IMR-90 (cell line): Measurements from ENCODE around the gene HCK. TPM values are rescaled to one million over a fixed set of nuclear protein-coding genes. Genes with fewer than 3 reads are reported as not detected.

ENCODE experiments used
- ATAC-seq: fragments of 200-7000 bp; cut with Tn5 transposase; 2 replicates; pipeline ENCODE4 v1.9.1; 2020; ENCODE audit warnings: low read depth, mild to moderate bottlenecking, moderate library complexity
- BruUV-seq: library from RNA; stranded (reverse); fragments of 400-500 nt; replicated peaks from 2 replicates; lab custom pipeline; 2021; lab: Mats Ljungman, UMichigan
- CTCF ChIA-PET: fragments of 300-600 bp; formaldehyde crosslinking; extraction: SDS; loops from one replicate; lab custom pipeline; 2021; ENCODE audit warnings: antibody characterized with exemption; lab: Yijun Ruan, JAX
- POLR2A ChIA-PET: fragments of 300-600 bp; sonication (Branson Sonifier 250); formaldehyde crosslinking; loops from one replicate; lab custom pipeline; 2022; ENCODE audit warnings: antibody characterized with exemption; ENCODE audit not compliant: unreplicated experiment; lab: Charles Lee
- DNase-seq: peaks from one replicate; pipeline ENCODE4 v3.0.0; 2013
- H2AFZ ChIP-seq: replicated peaks from 2 replicates; pipeline ENCODE3; 2013; ENCODE audit warnings: low read length, mild to moderate bottlenecking; ENCODE audit not compliant: poor library complexity
- H2AK5ac ChIP-seq: 2 replicates; pipeline ENCODE4 v1.6.1; 2013; ENCODE audit warnings: low read depth, low read length, inconsistent platforms
- H2AK9ac ChIP-seq: replicated peaks from 2 replicates; pipeline ENCODE3; 2013; ENCODE audit warnings: mild to moderate bottlenecking, low read depth, low read length, moderate library complexity; ENCODE audit not compliant: poor library complexity
- H2BK120ac ChIP-seq: 2 replicates; pipeline ENCODE4 v1.6.1; 2013; ENCODE audit warnings: low read depth, low read length, inconsistent platforms
- H2BK15ac ChIP-seq: 3 replicates; pipeline ENCODE4 v1.6.1; 2013; ENCODE audit warnings: low read depth, low read length, inconsistent platforms
- H2BK20ac ChIP-seq: 2 replicates; pipeline ENCODE4 v1.6.1; 2013; ENCODE audit warnings: low read depth, mild to moderate bottlenecking, inconsistent platforms, low read length, moderate library complexity
- H2BK5ac ChIP-seq: 2 replicates; pipeline ENCODE4 v1.6.1; 2013; ENCODE audit warnings: mild to moderate bottlenecking, low read depth, low read length, inconsistent platforms; ENCODE audit not compliant: poor library complexity, severe bottlenecking
- H3K14ac ChIP-seq: replicated peaks from 2 replicates; pipeline ENCODE4 v1.6.1; 2013; ENCODE audit warnings: low read depth, low read length, inconsistent platforms
- H3K18ac ChIP-seq: 2 replicates; pipeline ENCODE4 v1.6.1; 2013; ENCODE audit warnings: low read depth, low read length, control low read depth
- H3K23ac ChIP-seq: 2 replicates; pipeline ENCODE4 v1.6.1; 2013; ENCODE audit warnings: low read depth, low read length, inconsistent platforms
- H3K27ac ChIP-seq: 2 replicates; pipeline ENCODE4 v1.5.1; 2013; ENCODE audit warnings: mild to moderate bottlenecking, control low read depth, low read length; ENCODE audit not compliant: insufficient read depth
- H3K27me3 ChIP-seq: 2 replicates; pipeline ENCODE4 v1.6.1; 2013; ENCODE audit warnings: low read length; ENCODE audit not compliant: control insufficient read depth, insufficient read depth
- H3K36me3 ChIP-seq: 2 replicates; pipeline ENCODE4 v1.6.1; 2013; ENCODE audit warnings: low read length, mixed read lengths; ENCODE audit not compliant: control insufficient read depth, insufficient read depth
- H3K4ac ChIP-seq: 2 replicates; pipeline ENCODE4 v1.6.1; 2013; ENCODE audit warnings: low read depth, low read length, inconsistent platforms
- H3K4me1 ChIP-seq: 2 replicates; pipeline ENCODE4 v1.6.1; 2013; ENCODE audit warnings: low read length, mixed read lengths; ENCODE audit not compliant: control insufficient read depth, insufficient read depth
- H3K4me2 ChIP-seq: 2 replicates; pipeline ENCODE4 v1.6.1; 2013; ENCODE audit warnings: low read depth, mild to moderate bottlenecking, control low read depth, low read length, moderate library complexity
- H3K4me3 ChIP-seq: 2 replicates; pipeline ENCODE4 v1.5.1; 2013; ENCODE audit warnings: low read depth, mild to moderate bottlenecking, control low read depth, low read length, moderate library complexity; ENCODE audit not compliant: insufficient read depth
- H3K56ac ChIP-seq: 2 replicates; pipeline ENCODE4 v1.6.1; 2013; ENCODE audit warnings: low read length, inconsistent platforms; ENCODE audit not compliant: insufficient read depth; ENCODE audit errors: extremely low read depth
- H3K79me1 ChIP-seq, 2 experiments: 2 replicates each; pipeline ENCODE4 v1.6.1; 2013; ENCODE audit warnings: low read length in 2 of 2, inconsistent platforms in 1 of 2, low read depth in 1 of 2
- H3K9ac ChIP-seq: 2 replicates; pipeline ENCODE4 v1.6.1; 2013; ENCODE audit warnings: low read depth, low read length, control low read depth
- H3K9me1 ChIP-seq: 2 replicates; pipeline ENCODE4 v1.6.1; 2013; ENCODE audit warnings: low read length, inconsistent platforms; ENCODE audit not compliant: insufficient read depth
- H3K9me3 ChIP-seq: 2 replicates; pipeline ENCODE4 v1.6.1; 2013; ENCODE audit warnings: low read length; ENCODE audit not compliant: control insufficient read depth, insufficient read depth
- H4K20me1 ChIP-seq: 2 replicates; pipeline ENCODE4 v1.6.1; 2013; ENCODE audit warnings: low read length, inconsistent platforms; ENCODE audit not compliant: insufficient read depth
- H4K5ac ChIP-seq: 2 replicates; pipeline ENCODE4 v1.6.1; 2013; ENCODE audit warnings: mild to moderate bottlenecking, low read depth, low read length, control low read depth
- H4K8ac ChIP-seq, 2 experiments: 2 replicates each; pipeline ENCODE4 v1.6.1; 2013; ENCODE audit warnings: low read depth in 2 of 2, low read length in 2 of 2, control low read depth in 1 of 2, inconsistent platforms in 1 of 2
- H4K91ac ChIP-seq: 2 replicates; pipeline ENCODE4 v1.6.1; 2013; ENCODE audit warnings: low read depth, low read length, inconsistent platforms; ENCODE audit not compliant: insufficient read depth
- BHLHE40 ChIP-seq: fragments of 150-350 bp; IDR thresholded peaks from 2 replicates; pipeline ENCODE4 v1.6.1; 2016; ENCODE audit warnings: mild to moderate bottlenecking, low read depth, low read length
- CEBPB ChIP-seq: IDR thresholded peaks from 2 replicates; pipeline ENCODE4 v1.6.1; 2012; ENCODE audit warnings: low read depth, low read length, improper control_type of control experiment
- CHD1 ChIP-seq: IDR thresholded peaks from 2 replicates; pipeline ENCODE4 v1.6.1; 2012; ENCODE audit warnings: low read depth, low read length, improper control_type of control experiment
- CTCF ChIP-seq: conservative IDR thresholded peaks from 2 replicates; pipeline ENCODE4 v1.5.1; 2012; ENCODE audit warnings: mild to moderate bottlenecking, low read depth, low read length, improper control_type of control experiment
- MAFK ChIP-seq: IDR thresholded peaks from 2 replicates; pipeline ENCODE4 v1.6.1; 2012; ENCODE audit warnings: low read depth, low read length, improper control_type of control experiment
- MAZ ChIP-seq: IDR thresholded peaks from 2 replicates; pipeline ENCODE4 v1.6.1; 2012; ENCODE audit warnings: low read depth, mild to moderate bottlenecking, low read length, improper control_type of control experiment, moderate library complexity, borderline replicate concordance
- MXI1 ChIP-seq: IDR thresholded peaks from 2 replicates; pipeline ENCODE4 v1.6.1; 2012; ENCODE audit warnings: low read depth, mild to moderate bottlenecking, low read length, moderate library complexity, borderline replicate concordance
- NFE2L2 ChIP-seq: fragments of 150-350 bp; IDR thresholded peaks from 2 replicates; pipeline ENCODE4 v1.6.1; 2016; ENCODE audit warnings: low read depth, mild to moderate bottlenecking, low read length
- RAD21 ChIP-seq: IDR thresholded peaks from 2 replicates; pipeline ENCODE4 v1.6.1; 2012; ENCODE audit warnings: low read length, improper control_type of control experiment
- RCOR1 ChIP-seq: IDR thresholded peaks from 2 replicates; pipeline ENCODE4 v1.6.1; 2012; ENCODE audit warnings: mild to moderate bottlenecking, low read length, improper control_type of control experiment; ENCODE audit not compliant: insufficient replicate concordance
- SMC3 ChIP-seq: fragments of 150-350 bp; IDR thresholded peaks from 2 replicates; pipeline ENCODE4 v1.6.1; 2016; ENCODE audit warnings: low read depth, mild to moderate bottlenecking, antibody characterized with exemption, low read length, moderate library complexity
- WGBS, 2 experiments: methylation state at CpG; one replicate each; pipeline versions ENCODE4 v1.1.5 to v1.1.7; 2013; ENCODE audit warnings: missing lambda C conversion rate in 2 of 2; ENCODE audit not compliant: insufficient read length in 1 of 2; ENCODE audit errors: extremely low coverage in 2 of 2; 5-methylcytosine and 5-hydroxymethylcytosine counted together
- dilution Hi-C: fragments of 300-500 bp; cut with HindIII; formaldehyde crosslinking; loops from one replicate; pipeline ENCODE4 v1.14.3; 2018; ENCODE audit warnings: low sequenced_read_pairs; ENCODE audit not compliant: unreplicated experiment
- in situ Hi-C: fragments of 300-500 bp; cut with MboI; formaldehyde crosslinking; loops from 3 replicates; pipeline ENCODE4 v1.14.3; 2019; ENCODE audit warnings: low sequenced_read_pairs, inconsistent platforms, mixed read lengths
- intact Hi-C: fragments of 100-400 bp; cut with micrococcal nuclease; formaldehyde crosslinking; loops from 2 replicates; pipeline ENCODE4 v1.10.0; 2022
- polyA plus RNA-seq, 3 experiments: library from polyadenylated mRNA; depleted of rRNA; stranded (reverse); fragments of >200 nt; gene quantifications; 2 replicates each; pipeline ENCODE4 v1.2.3, GENCODE V29; 2012; ENCODE audit warnings: low replicate concordance in 1 of 3
- total RNA-seq: library from RNA; depleted of rRNA; stranded (reverse); fragments of >200 nt; gene quantifications from 2 replicates; pipeline ENCODE4 v1.2.3, GENCODE V29; 2012

HCK gene
- total and polyA plus RNA-seq, 2 of the 4 experiments (the other 2 are of a cell fraction) = not detected

DNA sequence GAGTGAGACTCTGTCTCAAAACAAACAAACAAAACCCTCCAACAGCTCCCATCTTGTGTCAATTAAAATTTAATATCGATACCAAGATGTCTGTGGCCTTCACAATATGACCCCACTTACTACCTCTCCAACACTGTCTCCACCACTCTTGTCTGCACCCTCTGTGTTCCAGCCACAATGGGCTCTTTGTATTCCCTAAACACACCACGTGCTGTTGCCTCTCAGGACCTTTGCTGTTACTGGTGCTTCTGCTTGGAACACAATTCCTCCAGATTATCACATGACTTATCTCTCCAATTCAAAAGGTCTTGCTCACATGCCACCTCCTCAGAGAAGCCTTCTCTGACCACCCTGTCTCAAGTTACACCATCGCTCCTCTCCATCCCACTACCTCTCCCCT lies 6.0 kb upstream of the HCK start:
- no peaks in the 10 kb centered on the region for H3K36me3 ChIP-seq
- H3K4me1 ChIP-seq = no peaks in the 10 kb centered on the region
- no peak overlapping the region for H2BK15ac ChIP-seq
- H2BK5ac ChIP-seq = no peak overlapping the region
- in situ Hi-C loops = no loop called here
- DNase-seq (no peak), ATAC-seq (no peak)
- no peak overlapping the region for H3K18ac ChIP-seq
- H3K27me3 ChIP-seq = peaks cover 46% of the 10 kb centered on the region
- 50% methylated on average over 2 of the region's 3 CpGs; no CpG with 5 or more reads in 1 of the 2 experiments for WGBS, 2 experiments
- H3K4me2 ChIP-seq = no peak overlapping the region
- H4K8ac ChIP-seq = no peak overlapping the region
- ChIA-PET CTCF (no interaction called here), POLR2A (no interaction called here)
- H2BK120ac ChIP-seq = no peak overlapping the region
- H3K9ac ChIP-seq = no peak overlapping the region
- H3K4ac ChIP-seq = no peak overlapping the region
- H4K20me1 ChIP-seq = no peaks in the 10 kb centered on the region
- no peak overlapping the region for H3K56ac ChIP-seq
- H3K79me1 ChIP-seq = no peaks in the 10 kb centered on the region
- H2BK20ac ChIP-seq = no peak overlapping the region
- intact Hi-C loops = no loop called here
- peaks cover 4% of the 10 kb centered on the region for H3K9me3 ChIP-seq
- no peak for TF ChIP-seq CHD1
- no peak for TF ChIP-seq BHLHE40
- TF ChIP-seq SMC3 = no peak
- no peak for TF ChIP-seq CTCF
- no peak for TF ChIP-seq RAD21
- no peak for TF ChIP-seq MAZ
- TF ChIP-seq RCOR1 = no peak
- no peak for TF ChIP-seq MAFK
- no peak for TF ChIP-seq MXI1
- no peak for TF ChIP-seq CEBPB
- TF ChIP-seq NFE2L2 = no peak
- no peak overlapping the region for H3K4me3 ChIP-seq
- H3K14ac ChIP-seq = no peak overlapping the region
- H2AK9ac ChIP-seq = no peak overlapping the region
- BruUV-seq = no TSS peak
- dilution Hi-C loops = no loop called here
- H2AK5ac ChIP-seq = no peak overlapping the region
- H3K23ac ChIP-seq = no peak overlapping the region
- H4K5ac ChIP-seq = no peak overlapping the region
- no peak overlapping the region for H2AFZ ChIP-seq
- no peak overlapping the region for H3K27ac ChIP-seq
- H4K91ac ChIP-seq = no peak overlapping the region
- no peaks in the 10 kb centered on the region for H3K9me1 ChIP-seq
